Activated CD4-positive, alpha-beta T cell treated with anti-CD3 and anti-CD28 coated beads, Interleukin-2, Interleukin-6, amounts not matched to agents 100 ng/mL and 50 ng/mL, durations not matched to agents 16 hours and 8 hours (primary cell): ENCODE results near the gene ATMIN.
A peak's percentile ranks its signal among the peaks of the same experiment; 100 is the strongest.

Experiments used
- DNase-seq: peaks from one replicate; pipeline ENCODE4 v3.0.0-alpha.2; 2020

Gene ATMIN

DNA sequence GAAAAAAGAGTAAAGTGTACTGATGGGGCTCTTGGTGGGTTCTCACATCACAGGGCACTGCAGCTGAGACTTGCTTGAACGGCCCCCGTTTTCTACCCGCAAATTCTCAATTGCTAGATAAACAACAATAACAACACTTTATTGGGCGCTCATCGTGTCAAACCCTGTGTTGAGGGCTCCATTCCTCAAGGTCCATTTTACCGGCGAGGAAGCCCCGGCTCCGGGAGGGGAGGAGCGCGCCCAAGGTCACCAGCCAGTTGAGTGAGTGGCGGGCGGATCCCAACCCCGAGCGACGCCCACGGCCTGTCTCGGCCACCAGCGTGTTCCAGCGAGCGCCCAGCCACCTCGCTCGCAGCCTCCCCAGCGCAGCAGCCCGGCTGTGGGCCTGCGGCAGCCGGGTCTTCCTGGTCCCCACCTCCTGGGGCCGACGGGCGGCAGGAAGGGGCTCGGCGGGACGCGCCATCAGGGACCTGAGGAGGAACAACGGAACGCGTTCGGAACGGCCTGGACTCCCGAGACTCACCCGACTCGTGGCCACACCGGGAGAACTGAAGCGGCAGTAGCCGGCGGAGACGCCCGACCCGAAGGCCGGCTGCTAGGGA lies 29.3 kb upstream of the ATMIN start:
- DNase-seq: peak; percentile 79

DNA sequence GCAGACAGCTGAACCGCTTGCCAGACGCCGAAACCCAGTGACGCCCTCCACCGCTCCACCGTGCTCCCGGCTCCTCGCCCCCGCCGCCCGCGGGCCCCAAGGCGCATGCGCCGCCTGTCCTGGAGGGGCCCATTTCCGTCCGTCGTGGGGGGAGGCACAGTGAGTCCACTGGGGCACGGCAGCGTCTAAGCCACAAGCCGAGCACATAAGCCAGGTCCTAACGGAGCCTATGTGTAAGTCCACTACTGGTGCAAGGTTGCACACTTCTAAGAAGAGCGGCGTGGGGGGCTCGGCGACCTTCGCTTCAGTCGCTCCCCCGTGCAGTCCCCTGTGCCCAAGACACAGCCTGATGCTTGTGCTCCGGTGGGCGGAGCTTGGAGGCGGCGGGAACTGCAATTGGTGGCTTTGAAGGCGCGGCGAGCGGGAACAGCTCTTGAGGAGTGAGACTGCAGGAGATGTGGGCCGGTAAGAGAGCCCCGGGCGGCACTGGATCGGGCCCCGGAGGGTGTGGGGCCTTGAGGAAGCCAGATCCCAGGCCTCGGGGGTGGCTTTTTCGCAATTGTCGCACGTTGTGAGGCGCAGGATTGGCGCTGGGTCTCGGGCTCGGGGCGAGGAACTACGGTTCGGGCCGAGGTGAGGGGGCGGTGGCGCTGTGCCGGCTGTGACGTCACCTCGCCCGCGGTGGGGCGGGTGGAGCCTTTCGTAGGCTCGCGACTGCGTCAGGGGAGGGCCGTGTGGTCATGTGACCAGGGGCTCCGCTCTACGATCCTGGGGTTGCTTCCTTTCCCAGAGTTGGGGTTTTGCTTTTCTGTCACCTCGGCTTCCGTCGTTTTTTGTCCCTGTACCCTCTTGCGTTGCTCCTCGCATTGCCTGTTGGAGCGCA lies 28.6 kb upstream of the ATMIN start, which contains the start of the genes CENPN and CMC2:
Gene CENPN, plus strand, starts transcription at position 402 of the 883 bp plus-strand sequence. CDS start 4,726 bp downstream, outside the sequence.
Gene CMC2, minus strand, starts transcription at position 73 of the 883 bp plus-strand sequence. CDS start 9,491 bp downstream, outside the sequence.
- peak; percentile 98 for DNase-seq

DNA sequence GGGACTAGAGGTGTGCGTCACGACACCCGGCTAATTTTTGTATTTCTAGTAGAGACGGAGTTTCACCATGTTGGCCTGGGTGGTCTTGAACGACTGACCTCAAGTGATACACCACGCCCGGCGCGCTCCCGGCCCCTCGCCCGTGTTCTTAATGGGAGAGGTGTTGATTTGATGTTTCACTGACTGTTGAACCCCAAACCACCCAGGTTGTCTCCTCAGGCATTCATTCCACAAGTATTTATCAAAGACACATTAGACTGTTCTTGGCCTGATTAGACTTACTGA lies 27.2 kb upstream of the ATMIN start:
- DNase-seq: no peak

DNA sequence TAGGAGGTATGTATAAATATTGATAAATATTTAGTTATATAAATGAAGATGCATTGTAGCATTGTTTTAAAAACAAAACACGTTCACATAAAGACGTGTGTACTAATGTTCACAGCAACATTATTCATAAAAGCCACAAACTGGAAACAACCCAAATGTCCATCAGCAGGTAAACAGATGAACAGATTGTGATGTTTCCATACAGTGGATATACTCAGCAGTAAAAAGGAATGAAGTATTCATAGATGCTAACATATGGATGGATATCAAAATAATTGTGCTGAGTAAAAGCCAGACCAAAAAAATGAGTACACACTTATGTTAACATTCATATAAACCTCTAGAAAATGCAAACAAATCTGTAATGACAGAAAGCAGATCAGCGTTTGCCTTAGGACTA lies 22.7 kb upstream of the ATMIN start:
- no peak for DNase-seq

DNA sequence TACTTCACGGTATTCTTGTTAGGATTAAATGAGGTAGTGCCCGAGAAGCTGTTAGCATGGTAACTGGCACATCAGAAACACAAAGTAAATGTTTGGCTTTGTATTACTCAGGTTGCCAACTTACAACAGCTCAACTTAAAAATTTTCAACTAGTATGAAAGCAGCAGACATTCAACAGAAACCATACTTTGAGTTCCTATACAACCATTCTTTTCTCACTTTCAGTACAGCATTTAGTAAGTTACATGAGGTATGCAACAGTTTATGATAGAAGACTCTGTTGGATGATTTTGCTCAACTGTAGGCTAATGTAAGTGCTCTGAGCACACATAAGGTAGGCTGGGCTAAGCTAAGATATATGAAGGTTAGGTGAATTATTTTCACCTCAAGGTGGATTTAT lies 21.0 kb upstream of the ATMIN start:
- no peak for DNase-seq

DNA sequence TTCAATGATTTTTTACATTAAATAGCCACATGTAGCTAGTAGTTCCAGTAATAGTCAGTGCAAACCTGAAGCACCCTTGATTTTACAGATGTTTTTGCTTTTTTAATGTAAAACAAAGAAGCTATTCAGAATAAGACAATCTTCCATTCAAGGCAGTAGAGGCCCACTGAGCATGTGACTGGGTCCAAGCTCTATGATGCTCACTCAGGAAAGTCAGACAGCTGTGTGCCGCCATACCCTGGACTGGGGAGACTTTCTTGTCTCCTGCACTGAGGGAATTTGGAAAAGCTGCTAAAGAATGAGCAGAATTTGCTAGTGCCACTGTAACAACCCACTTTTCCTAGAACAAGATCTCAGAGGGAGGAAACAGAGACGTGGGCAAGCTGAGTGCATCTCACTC lies 17.1 kb upstream of the ATMIN start:
- no peak for DNase-seq

DNA sequence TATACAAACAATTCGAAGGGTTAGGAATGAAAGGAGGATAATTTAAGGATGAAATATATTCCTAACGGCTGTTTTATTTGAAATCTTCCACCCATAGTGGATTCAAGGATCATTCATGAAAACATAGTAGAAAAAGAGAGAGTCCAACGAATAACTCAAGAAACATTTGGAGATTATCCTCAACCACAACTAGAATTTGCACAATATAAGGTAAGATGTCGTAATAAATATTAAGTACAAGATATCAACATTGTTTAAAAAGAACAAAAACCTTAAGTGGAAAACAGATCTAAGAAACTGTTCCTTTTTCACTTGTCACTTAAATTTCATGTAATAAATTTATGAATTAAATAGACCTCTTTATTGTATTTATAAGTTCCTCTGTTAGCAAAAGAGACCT lies 9.2 kb upstream of the ATMIN start:
- no peak for DNase-seq

DNA sequence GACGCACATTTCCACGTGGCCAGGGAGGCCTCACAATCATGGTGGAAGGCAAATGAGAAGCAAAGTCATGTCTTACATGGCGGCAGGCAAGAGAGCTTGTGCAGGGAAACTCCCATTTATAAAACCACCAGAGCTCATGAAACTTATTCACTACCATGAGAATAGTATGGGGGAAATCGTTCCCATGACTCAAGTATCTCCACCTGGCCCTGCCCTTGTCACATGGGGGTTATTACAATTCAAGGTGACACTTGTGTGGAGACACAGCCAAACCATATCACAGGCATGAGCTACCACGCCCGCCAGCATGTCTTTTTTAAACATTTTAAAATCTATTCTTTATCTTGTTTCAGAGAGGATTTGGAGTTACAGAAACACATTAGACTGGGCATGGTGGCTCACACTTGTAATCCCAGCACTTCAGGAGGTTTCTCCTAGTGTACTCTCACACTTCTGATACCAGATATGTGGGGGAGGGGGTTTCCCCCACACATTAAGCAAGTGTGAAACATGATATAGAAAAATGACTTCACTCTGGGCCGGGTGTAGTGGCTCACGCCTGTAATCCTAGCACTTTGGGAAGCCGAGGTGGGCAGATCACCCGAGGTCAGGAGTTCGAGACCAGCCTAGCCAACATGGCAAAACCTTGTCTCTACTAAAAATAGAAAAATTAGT lies 5.6 kb upstream of the ATMIN start:
- no peak for DNase-seq

DNA sequence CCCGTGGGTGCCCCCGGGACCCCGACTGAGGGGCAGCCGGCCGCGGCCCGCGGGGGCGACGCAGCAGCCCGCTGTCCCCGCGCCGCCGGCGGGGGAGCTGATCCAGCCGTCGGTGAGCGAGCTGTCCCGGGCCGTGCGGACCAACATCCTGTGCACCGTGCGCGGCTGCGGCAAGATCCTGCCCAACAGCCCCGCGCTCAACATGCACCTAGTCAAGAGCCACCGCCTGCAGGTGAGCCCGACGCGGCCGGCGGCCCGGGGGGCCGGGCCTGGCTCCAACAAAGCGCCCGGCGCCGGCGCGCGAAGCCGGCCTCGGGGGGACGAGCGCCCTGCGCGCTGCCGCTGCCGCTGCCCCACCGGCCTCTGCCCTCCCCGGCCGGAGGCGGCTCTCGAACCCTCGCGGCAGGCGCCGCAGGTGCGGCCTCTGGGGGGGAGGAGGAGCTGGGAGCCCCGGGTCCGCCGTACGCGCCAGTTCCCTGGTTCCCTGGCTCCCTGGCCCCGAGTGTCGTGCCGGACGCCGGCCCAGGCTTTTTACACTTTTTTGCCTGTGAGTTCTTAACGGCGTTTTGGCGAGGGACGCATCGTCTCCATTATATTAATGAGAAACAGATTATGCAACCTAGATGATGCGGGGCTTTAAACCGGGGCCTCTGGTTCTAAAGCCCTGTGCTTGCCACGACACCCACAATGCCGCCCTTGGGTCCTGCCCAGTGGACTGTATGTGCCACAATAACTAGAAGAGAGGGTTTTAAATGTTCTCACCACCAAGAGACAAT lies 521 bp downstream of the ATMIN start:
- peak; percentile 43 for DNase-seq

DNA sequence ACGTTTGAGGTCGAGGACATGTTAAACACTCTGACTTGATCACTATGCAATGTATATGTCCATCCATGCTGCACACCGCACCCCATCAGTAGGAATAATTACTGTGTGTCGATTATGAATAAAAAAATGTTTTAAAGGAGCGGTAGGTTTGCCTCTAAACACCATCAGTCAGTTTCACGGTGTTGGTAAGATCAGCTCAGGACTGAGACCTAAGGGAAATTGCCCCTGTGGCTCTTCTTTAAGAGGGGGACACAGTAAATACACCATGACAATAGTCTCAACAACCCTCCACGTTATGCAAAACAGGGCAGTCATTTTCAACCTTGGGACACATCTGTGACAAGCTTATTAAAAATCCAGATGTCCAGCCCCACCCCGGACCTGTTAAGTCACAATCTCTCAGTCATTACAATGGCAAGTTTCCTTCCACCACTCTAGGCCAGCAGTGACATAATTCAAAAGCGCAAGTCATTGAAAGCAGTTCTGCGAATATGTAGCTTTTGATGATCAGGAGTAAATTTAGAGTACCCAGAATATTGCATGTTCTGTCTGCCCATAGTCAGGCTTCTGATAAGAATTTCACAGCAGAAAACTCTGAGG lies 1.2 kb downstream of the ATMIN start:
- peak; percentile 15 for DNase-seq

DNA sequence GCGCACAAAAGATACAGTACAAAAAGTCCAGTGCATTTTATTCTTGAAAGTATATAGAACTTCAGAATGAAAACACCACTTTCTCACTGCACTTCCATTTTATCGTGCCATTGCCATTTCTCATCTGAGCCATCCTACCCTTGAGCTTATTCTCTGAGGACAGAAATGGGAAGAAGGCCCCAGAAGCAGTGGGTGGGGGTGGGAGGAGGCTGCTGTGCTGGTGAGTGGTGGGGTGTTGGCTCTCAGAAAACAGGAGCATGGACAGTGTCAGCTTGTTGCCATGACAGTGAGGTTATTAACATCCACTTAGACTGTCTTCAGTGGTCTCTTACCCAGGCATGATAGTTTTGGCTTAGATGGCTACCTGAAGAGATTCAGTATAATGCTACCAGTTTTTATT lies 4.5 kb downstream of the ATMIN start:
- no peak for DNase-seq

DNA sequence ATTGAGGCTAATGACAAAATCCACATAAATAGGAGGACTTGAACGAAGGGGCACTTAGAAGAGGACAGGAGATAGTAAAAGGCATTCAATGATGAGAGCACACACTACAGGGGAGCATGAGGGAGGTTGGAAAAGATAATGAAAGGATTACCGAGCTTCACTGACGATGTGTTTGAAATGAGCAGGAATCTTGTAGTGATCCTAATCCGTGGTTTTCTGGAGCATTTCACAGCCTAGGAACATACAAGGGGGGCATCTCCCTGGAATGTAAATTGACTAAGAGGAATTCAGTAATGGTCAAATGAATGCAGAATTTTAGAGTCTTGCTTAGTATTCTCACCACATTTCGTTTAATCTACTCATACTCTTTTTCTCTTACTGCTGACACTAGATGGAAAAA lies 5.2 kb downstream of the ATMIN start:
- DNase-seq: no peak

DNA sequence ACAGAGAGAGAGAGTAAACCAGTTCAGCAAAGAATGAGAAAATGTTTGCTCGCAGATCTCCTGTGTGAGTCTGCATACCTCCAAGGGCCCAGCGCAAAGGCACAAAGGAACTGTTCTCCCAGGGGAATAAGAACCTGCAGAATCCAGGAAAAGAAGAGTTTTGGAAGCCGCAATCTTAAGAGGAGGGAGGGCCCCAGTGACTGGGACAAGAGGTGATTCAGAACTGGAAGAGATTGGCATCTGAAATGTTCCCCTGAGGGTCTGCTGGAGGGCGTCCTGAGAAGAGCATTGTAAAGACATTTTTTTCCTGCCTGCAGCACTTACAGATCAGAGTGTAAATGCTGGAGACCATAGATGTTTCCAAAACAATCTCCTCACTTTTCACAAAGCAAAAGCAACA lies 6.1 kb downstream of the ATMIN start:
- no peak for DNase-seq

DNA sequence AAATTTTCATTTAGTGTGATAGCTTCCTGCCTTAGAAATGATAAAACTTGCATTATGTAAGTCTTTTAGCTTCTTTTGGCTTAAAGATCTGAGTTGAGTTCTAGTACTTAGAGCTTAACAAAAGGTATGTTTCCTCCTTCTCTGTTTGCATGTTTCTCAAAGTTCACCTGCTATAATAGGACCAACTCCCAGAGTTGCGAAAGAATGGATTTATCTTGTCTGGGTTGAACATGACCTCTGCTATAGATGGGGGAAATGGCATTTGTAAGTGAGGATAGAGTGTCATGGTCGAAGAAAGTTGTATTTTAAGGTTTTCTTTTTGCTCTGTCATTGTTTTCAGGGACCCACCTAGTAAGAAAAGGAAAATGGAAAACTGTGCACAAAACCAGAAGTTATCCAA lies 7.2 kb downstream of the ATMIN start:
- no peak for DNase-seq

DNA sequence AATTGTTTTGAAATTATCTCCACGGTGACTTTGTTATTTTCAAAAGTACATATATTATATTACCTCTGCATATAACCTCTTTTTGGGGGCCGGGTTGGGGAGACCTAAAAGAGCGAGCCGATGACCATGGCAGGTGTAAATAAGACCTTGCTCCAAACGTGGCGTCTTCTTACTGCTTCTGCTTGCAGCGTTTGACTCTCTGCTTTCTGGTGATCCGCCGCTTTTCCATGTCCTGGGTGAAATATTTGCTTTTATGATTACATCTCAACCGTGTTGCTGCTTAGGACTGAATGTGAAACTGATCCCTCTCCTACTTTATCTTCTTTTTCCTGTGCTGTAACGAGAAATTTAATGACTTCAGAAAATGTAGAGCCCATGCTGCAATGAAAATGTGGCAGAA lies 18.1 kb downstream of the ATMIN start:
- DNase-seq: no peak

DNA sequence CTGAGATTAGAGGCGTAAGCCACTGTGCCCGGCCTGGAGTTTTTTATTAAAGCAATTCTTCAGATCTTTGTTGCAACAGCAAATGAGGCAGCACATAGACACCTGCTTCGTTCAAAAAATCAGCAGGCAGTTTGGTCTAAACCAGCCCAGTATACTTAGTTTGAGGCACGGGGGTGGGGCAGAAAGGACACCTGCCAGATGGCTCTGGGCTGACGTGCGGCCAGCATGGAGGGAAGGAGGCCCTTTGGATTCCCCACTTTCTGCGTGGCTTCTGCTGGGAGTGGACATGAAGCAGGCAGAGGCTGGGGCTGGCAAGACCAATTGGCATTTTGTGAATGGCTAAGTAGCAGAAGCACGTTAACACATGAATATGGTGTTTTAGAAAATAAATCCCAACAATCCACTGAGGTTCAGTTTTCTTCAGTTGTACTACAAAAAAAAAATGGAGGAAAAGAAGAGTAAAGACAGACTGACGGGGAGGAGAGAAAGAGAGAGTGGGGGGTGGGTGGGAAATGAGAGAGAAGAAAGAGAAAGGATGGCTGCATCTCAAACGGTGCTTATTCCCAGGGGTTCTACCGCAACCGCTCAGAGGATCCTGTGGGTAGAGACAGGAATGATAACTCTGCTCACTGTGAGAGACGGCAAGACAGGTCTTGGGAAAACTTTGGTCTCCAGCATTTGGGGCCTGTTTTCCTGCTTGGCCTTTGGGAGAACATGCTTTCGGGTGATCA lies 25.1 kb downstream of the ATMIN start:
- no peak for DNase-seq

DNA sequence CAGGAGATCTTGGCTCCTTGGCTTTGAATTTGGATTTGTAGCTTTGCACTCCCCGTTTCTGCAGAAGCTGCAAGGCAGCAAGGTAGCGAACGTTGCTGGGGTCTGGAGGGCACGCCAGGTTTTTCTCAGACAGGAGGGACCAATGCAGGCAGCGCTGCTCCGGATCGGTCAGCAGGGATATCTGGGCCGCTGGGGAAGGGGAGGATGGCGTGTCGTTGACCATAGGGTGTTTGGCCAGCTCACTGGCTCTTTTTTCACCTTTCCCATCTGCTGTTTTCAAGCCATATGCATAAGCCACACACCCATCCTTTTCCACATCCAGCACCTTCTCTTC lies 25.6 kb downstream of the ATMIN start:
- DNase-seq: no peak

DNA sequence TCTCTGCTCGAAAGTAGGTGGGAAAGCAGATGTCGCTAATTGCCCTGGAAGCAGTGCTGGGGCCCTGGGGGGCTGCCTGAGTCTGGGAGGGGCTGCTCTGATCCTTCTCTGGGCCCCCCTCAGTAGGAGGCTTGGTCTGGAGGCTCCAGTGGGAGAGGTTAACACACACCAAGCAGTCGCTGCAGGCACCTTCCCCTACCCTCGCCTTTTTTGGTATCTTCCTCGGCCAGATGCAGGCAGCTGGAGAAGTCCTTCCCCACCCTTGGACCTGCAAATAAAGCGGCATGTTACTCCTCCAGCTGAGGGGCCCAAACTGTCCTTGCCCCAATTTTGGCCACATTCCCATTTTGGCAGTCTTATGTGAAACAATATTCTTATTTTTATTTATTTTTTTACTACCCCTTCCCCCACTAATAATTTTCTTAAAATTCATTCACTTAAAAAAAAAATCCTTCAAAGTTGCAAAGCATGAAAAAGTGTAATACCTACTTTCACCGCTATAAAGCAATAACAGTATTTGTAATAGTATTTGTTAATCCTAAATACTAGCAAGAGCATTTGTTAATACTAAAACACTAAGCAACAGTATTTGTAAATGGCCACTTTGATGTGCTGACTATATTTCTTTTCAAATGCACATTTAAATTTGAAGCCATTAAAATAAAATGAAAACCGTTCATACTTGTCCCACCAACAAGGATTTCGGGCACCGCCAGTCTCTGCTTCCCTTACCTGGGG lies 26.4 kb downstream of the ATMIN start:
- DNase-seq: no peak

DNA sequence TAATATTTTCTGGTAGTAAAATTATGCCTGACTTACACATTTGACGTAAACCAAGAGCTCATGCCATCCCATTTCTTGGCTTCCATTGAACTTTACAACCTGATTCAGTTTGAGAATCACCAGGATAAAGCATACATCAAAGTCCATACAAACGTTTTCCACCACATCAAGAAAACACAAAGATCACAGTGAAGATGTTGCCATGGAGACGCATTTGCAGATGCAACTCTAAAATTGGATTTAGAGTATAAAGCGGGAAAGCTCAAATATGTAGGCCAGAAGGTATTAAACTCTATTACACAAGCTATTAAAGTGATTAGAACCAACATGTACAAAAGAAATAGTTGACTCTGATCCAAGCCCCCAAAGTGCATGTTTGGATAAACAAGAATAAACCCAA lies 31.0 kb downstream of the ATMIN start:
- no peak for DNase-seq

DNA sequence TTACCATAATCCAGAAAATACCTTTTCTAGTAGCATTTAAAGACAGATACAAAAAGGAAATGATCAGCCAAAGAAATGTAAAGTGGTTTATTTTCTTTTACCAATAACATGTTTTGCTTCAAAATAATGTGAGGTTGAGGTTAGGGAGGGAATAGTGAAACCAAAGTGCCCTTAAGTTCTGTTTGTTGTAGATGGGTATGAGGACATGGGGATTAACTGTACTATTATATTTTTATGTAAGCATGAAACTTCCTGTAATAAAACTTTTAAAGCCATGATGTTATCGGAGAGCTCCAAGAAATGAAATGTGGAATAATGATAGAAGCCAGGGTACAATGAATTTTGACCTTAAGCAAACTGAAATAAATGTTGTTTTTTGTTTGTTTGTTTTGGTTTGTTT lies 31.5 kb downstream of the ATMIN start:
- no peak for DNase-seq

DNA sequence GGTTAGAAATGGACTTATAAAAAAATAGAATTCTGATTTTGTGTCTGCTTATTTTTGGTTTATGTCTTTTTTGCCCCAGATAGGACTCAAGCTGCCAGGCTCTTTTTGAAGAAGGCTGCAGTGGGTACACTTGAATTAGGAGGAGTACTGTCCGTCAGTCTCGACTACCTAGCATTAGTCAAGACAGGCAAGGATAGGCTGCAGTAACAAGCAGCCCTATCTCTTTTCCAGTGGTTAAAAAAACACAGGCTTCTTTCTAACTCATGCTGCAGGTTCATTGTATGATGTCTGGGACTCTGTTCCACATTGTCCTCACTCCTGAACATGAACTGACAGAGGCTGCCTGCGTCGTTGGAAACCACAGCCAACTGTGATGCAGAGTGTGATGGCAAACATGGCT lies 33.4 kb downstream of the ATMIN start:
- DNase-seq: no peak

DNA sequence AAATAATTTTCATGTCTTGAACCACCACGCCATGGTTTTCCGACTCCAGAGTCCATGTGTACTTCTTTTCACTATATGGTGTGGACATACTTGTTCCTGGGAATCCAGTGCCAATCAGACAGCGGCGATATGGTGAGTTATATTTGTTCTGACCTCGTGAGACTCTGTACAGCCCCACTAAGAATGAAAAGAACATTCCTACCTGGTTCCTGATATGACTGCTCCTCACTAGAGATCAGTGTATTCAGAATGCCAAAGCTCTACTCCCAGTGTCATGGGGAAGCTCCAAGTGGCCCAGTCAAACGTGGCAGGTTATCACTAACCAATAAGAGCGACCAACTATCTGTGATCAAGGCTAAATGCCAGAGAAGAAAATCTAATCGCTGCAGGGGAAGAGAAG lies 35.3 kb downstream of the ATMIN start:
- no peak for DNase-seq
